ENCODE measurements around the gene MED26.

The MED26 gene

DNA sequence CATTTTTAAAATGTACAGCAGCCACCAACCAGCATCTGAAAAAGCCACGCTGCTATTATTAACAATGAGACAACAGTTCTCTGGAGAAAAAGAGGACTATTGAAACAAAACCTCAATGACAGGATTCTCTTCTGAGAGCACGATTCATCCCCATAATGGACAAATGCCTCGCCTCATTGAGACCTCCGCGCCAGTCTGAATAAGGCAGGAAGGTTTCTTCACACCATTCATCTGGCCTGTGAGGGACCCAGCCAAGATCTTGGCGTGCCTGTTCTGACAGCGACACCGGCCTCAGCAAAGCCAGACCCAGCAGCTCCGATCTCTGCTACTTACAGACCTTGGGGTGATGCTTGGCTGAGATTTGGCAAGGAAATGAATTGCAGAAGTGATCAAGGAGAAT, 17.1 kb upstream of the MED26 start:
- DNase-seq = no peak

DNA sequence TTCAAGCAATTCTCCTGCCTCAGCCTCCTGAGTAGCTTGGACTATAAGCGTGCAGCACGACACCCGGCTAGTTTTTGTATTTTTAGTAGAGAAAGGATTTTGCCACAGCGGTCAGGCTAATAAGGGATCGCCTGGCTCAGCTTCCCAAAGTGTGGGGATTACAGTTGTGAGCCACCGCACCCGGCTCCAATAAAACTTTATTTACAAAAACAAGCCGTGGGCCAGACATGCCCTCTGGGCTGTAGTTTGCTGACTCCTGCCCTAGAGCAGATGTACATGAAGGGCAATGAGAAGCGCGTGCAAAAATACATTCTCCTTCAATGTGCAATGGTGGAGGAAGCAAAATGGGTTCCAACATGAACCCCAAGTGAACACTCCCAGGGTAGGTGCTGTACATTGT, 13.7 kb upstream of the MED26 start:
- DNase-seq = no peak

DNA sequence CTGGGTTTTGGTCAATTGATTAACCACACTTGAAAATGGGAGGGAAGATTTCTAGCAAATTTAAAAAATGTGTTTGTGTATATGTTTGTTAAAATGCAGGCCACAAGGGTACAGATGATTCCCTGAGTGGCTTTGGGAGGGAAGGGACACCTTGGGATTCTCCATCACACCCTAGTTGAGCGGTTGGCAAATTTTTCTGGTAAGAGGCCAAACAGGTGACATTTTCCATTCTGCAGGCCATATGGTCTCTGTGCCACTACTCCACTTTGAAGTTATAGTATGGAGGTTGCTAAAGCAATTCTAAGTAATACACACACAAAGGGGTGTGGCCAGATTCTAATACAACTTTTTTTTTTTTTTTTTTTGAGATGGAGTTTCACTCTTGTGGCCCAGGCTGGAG, 12.9 kb upstream of the MED26 start:
- no peak for DNase-seq

DNA sequence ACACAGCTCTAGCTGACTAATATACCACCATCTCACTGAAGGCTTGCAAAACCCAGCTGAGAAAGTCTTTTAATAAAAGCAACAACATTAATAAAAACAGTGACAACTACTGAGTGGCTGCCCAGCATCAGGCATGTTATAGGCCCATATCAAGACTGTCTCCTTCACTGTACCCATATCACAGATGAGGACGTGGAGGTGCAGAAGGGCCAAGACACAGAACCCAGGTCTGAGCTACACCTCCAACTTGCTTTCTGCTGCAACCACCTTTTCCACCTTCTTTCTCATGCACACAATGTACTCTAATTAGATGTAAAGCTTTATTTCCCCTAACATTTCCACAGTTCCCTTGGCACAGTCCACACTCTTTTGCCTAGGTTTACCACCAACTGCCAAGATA, 10.7 kb upstream of the MED26 start:
- DNase-seq = no peak

DNA sequence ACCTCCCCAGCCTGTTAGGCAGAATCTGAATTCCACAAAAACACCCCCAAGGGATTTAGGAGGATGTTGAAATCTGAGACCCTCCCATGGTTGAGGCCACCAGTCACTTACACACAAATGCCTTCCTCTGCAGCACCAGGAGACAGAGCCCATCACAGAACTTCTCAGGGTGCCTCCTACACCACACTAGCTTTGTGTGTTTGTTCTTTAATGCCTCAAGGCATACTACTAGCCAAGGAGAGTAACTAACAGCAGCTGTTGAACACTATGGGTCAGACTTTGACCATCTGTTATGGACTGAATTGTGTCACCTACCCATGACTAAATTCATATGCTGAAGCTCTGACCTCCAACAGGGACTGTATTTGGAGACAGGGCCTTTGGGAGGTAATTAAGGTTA, 9.5 kb upstream of the MED26 start:
- no peak for DNase-seq

DNA sequence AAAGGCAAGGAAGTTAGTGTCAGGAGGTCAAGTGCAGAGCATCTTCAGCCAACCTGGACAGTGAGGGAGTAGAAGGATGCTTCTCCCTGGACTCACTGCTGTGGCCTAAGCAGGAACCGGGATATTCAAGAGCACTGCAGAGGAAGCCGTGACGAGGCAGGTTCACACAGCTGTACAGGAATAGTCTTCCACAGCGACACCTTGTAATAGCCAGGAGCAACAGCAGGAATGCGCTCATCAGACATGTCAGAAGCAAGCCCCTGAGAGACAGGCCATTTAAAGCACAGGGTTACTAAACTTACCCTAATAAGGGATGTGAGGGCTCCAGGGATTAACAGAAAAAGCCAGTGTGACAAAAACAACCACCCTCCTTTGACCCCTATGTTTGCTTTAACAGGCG, 3.5 kb upstream of the MED26 start:
- DNase-seq = no peak

DNA sequence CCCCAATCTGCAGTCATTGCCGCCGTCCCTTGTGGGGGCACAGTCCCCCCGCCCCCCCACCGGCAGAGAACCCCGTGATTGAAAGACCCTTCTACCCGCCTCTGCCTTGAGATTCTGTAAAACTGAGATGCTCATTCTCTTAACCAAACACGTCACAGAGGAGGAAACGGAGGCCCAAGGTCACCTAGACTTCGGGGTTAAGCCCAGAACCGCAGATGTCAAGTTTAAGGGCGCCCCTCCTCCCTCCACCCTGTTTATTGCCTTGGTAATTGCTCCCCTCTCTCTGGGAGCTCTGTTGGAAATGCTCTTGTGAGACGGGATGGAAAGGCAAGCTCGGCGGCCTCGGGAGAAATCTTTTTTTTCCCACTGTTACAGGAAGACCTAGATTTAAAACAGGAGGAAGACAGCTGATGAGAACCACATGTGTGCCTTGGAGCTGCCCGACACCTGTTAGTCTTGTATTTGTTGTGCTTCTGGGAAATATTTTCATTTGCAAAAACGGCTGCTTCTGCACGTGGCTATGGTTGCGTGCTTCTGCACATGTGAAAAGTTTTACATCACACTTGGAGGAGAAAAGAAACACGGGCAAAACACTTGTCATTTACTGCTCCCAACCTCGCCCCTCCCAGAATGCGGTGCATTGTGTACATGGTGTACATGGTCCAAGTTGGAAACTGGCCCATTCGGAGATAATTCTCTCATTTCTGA, 1.1 kb upstream of the MED26 start:
- DNase-seq = no peak

DNA sequence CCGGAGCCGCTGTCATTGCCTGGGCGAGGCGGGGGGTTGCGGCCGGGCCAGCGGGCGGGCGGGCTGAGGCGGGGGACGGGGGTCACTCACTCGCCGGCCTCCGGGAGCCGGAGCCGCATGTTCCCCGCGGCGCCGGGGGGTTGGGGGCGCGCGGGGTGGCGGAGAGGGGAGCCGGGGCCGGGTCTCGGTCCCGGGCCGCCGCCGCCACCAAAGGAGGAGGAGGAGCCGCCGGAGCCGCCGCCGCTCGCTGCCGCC, 149 bp downstream of the MED26 start:
- no peak for DNase-seq

DNA sequence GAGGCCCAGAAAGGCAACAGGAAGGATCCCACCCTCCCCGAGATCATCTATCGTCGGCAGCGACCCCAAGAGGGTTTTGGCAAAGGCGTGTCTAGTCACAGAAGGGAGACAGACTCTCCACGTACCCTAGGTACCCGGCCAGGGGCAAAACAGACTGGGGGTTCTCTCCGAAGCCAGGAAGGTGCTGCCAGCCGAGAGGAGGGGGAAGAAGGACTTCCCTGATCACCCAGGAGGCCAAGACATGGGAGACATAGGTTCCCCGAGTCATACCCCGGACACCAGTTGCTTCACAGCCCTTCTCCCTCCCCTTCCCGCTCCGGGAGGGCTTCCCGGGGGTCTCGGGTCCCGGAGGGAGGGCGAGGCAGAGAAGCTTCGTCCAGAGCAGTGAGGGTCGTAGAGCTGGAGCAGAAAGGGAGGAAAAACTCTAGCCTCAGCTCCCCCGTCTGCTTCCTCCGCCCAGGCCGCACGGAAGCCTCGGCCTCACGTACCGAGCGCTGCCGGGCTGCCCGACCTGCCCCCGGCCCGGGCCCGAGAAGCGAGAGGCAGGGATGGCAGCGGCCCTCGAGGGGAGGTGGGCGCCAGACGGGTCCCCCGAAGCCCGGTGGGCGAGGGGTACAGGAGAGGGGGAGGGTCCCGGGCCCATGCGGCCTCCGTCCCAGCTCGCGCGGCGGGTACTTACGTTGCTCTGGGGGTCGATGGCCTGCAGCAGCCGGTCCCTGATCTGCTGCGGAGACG, 644 bp downstream of the MED26 start:
- DNase-seq = no peak

DNA sequence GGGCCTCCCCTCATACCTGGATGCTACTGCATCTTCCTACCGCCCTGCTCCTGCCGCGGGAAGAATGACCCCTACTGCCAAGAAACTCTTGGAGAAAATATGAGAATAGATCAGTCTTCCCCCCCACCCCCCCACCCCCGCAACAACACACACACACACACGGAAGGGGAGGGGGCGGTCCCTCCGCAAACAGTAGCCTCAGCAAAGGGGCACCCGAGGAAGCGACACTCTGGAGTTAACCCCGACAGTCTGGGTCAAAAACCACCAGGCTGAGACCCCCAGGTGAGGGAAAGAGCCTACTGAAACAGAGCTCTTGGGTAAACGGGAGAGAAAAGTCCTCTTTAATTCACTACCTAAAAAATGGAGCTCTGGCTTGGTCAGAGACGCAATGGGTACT, 1.2 kb downstream of the MED26 start:
- no peak for DNase-seq

DNA sequence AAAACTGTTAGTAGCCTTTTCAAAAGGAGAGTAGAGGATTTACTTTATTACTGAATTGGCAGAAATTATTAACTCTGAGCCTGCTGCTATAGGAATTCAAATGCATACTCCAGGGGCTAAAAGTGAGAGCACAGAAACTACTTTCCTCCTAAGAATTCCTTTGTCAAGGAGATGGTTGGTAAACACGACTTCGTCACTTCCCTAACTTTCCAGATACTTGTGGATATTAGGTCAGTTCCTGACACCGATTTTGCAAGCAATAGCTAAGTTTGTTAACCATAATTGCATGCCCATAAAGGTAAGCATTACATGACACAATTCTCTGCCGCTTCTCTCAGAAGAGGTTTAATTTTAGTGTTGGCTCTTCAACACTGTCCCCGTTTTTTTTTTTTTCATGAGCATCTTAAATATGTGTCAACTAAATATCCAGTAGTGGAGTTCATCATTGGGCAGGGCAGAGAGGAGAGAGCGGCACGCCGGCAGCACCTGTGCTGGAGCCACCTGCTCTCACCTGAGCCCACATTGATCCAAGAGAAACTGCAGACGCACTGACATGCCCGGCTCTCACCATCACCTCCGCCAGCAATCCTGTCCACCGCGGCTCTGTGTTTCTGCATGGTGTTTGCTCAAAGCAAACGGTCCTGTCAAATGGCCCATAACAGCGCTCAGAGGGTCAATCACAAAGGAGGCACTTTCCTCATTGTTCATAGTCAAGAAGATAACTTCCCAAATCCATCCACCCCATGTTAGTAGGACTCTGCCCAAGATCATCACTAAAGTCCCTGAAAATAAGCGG, 2.6 kb downstream of the MED26 start:
- no peak for DNase-seq

DNA sequence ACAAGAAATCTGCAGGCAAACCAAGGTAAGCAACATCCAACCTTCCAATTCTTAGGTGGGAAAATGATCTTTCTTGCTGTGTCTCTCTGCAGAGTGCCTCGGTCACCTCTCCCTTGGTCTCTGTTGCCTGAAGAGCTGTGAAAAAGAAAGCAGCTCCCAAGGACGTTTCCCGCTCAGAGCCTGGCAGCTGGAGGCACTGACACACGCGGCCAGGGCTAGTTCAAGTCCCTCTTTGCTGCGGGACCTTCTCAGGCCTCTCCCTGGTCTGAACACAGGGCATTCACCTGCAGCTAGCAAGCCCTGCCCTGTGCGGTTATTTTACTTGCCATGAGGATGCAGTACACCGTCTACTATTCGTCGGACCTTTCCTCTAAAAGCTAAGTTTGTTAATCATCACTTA, 3.8 kb downstream of the MED26 start:
- DNase-seq = no peak

DNA sequence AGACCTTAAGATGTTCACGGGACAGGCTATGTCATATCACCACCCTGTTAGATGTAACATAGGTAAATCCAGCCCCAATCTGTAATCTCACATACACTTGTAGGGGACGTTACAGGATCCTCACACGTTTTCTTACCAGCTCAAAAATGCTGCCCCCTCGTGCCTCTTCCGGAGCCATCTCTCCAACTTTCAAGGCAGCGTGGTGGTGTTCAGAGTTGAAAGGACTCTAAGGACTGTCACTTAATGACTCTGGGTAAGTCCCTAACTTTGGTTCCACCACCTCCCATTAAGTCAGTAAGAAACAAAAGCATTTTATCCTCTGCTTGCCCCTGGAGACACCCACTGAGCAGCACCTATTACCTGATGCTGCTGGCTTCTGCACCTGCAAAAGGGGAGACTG, 4.4 kb downstream of the MED26 start:
- no peak for DNase-seq

DNA sequence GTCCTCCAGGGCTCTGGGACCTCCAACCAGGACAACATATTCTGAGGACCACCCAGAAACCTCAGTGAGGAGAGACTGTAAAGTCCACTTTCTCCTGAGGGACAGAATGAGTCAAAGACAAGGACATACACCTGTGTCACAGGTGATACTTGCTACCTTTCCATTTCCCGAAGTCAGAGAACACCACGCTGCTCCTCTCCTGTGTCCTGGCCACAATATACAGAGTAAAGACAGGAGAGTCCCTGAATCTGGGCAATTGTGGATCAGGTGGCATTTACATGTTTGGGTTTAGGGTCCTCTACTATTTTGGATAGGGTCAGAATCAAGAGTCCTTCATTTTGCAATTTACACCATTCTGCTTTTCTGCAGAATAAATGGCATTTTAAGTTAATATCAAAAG, 4.9 kb downstream of the MED26 start:
- DNase-seq = no peak

DNA sequence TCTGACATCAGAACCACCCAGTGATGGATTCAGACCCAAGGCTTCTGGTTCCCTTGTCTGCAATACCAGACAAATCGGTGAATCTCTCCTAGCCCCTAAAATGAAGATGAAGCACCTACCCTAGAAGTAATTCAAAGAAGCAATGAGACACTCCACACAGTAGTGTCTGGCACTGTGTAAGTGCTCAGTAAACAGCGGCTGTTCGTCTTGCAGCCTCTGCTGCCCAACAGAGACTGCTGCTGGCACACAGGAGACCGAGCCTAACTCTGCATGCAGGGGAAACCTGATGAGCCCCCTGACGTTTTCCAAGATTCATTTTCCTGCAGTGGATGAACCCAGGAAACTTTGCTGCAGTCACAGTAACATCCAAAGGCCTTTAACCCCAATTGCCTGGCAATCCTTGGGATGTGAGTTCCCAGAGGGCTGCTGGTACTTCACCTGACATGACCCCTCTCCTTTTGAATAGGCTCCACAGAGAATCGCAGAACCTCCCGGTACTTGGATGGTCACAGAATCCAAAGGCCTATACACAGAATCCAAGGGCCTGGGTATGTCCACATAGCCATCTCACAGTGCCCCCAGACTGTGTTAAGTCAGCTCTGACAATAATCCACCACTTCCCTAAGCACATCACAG, 6.7 kb downstream of the MED26 start:
- DNase-seq = no peak

DNA sequence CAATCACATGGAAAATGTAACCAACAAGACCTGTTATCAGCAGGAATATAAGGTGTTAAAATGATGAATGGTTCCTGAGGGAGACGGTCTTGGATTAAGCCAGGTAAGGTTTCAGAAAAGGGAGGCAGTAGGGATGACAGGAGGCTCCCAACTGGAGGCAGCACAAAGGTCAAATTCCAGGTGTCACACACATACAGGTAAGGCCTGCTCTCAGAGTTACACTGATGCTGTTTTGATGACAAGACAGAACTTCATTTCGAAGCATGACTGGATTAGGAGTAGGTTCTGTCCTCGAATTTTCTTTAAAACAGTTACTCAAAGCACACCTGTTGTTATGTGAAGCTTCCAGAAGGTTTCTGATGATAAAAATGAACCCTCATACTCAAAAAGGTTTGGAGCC, 7.4 kb downstream of the MED26 start:
- DNase-seq = no peak

DNA sequence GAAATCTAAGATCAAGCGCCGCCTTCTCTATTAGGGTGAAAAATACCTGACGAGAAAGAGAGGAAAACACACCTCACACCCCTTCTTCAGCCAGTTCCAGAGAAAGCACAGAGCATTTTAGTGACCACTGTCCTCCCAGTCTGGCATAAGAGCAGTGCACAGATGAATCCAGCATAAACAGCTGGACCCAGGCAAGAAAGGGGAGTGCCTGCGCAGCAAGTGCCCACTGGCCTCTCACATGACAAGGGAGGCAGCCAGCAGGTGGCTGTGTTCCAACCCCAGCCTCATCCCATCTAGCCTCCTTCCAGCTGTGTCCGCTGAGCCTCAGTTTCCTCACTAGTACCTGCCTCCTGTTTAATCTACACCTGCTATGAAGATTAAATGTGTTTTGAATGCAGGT, 8.0 kb downstream of the MED26 start:
- no peak for DNase-seq

DNA sequence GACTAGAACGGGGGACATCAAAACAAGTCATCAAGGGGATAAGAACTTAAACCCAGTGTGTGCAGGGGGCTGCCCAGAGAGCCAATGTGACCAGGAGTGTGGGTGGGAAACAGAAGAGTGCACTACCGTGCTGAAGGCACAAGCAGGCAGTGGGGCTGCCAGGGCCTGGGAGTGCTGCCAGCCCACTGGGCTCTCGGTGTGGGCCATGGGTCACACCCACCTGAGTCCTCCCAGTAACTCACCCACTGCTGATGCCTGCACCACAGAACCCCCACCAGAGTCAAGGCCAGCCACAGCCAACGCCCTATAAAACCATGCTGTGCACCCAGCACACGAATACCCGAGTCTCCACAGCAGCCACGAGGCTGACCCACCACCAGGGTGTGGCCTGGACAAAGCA, 8.5 kb downstream of the MED26 start:
- DNase-seq = no peak

DNA sequence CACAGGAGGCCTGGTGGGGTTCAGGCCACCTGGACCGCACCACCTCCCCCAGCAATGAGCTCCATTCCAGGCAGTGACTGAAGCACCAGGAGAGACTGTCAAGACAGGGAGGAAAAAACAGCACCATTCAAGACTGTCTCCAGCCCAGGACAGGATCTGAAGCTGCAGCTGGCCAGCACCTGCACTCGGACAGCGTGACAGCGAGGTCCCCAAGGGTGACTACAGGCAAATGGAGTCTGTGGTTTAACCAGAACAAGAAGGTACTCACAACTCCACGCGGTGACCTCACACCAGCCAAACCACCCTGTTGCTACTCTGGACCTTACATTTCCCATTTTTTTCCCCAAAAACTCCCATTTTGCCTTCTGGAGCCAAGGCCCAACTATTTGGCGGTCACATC, 9.8 kb downstream of the MED26 start:
- no peak for DNase-seq

DNA sequence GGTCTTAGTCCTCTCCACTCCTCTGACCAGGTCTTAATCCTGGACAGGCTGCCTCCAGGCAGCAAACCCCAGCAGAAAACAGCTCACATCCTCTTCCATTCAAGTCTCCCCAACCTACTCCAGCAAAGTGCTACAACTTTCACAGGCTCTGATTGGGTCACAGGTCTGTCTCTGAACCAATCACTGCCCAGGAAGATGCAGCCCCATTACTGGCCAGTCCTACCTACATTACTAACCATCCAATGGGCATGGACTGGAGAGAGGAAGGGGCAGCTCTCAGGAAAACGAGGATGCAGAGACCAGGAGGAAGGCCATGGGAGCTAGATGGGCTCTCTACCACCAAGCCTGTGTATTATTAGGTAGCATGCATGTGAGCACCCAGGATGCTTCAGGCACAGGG, 12.2 kb downstream of the MED26 start:
- DNase-seq = no peak

DNA sequence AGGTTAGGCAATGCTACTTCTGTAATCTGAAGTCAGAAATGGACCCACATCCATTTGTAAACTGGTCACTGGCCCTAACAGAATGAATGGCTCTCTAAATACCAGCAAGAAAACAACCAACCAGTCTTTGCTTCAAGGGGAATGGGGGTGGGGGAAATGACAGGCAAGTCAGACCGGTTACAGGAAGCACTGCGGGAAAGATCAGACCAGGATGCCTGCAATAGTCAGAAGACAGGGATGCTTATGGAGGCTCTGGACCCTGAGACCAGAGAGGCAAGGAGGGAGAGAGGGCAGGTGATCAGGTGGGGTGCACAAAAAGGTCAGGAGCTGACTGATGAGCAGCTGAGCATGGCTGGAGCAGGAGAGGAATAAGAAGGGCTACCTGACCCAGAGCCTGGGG, 13.1 kb downstream of the MED26 start:
- DNase-seq = no peak

DNA sequence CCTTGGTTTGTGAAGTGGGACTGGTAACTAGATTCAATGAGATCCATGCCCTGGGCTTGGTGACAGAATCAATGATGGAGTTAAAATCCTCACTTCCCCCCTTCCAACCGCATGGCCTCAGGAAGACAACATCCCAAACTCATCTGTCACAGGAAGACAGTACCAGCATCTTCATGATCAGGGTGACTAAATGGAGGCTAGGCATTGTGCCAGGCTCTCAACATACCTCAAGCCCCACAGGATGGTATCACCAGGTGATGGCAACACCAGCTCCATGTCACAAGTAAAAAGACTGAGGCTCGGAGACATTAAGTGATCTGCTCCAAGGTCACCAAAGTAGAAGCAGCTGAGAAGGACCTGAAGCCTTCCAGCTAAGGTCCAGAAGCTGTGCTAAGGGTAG, 14.2 kb downstream of the MED26 start:
- DNase-seq = no peak

DNA sequence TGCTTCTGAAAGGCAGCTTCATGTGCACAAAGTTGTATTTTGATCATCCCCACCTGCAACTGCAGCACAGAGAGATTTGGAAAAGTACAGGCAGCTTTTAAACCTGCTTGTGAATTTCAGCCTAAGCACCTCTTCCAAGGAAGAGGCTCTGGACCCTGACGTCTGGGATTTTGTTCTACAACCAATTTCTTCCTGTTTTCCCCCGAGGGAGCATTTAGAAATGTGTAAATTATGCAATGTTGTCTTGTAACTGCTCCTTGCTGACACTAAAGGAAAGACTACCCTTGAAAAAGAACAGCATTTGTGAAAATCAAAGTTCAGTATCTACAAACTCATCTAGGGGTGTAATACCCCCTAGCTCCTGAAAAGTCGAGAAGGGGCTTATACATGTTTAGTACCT, 15.4 kb downstream of the MED26 start:
- DNase-seq = no peak

DNA sequence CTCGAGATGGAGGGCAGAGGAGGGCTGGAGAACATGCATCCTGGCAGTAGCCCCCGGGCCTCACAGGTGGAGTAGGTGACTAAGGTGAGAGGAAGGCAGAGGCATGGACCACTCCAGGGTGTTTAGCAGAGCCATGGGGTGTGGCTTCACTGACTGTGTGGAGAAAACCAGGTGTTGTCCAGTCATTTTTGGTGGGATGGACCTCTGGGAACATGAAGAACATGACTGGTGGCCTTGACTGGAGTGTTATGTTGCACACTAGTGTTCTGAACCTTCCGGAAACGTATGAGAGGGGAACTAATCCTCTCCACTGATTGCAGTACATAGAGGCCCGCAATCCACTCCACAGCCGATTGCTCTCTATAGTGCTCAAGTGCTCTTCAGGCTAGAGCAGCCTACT, 16.9 kb downstream of the MED26 start:
- no peak for DNase-seq
